PC-3 (cell line): ENCODE results near the gene RNLS. TPM values are rescaled to one million over a fixed set of nuclear protein-coding genes. Genes with fewer than 3 reads are reported as not detected.

Experiments
- ATAC-seq: fragments of 200-7000 bp; cut with Tn5 transposase; 2 replicates; pipeline ENCODE4 v1.9.1; 2020; ENCODE audit warnings: mild to moderate bottlenecking, moderate library complexity
- BruUV-seq: library from RNA; stranded (reverse); fragments of 400-500 nt; replicated peaks from 2 replicates; lab custom pipeline; 2021; lab: Mats Ljungman, UMichigan
- CTCF ChIA-PET: fragments of 300-600 bp; sonication (Branson Sonifier 250); formaldehyde crosslinking; loops from one replicate; lab custom pipeline; 2022; ENCODE audit warnings: antibody characterized with exemption; lab: Charles Lee
- POLR2A ChIA-PET: fragments of 300-600 bp; sonication (Branson Sonifier 250); formaldehyde crosslinking; loops from one replicate; lab custom pipeline; 2022; ENCODE audit warnings: antibody characterized with exemption; ENCODE audit not compliant: unreplicated experiment; lab: Charles Lee
- DNase-seq: peaks from one replicate; pipeline ENCODE4 v3.0.0-alpha.2; 2015
- H2AFZ ChIP-seq: fragments of 300-600 bp; sonication (generic); 2 replicates; pipeline ENCODE4 v1.6.0; 2016; ENCODE audit warnings: antibody characterized with exemption, low read length
- H3F3A ChIP-seq: fragments of 300-600 bp; sonication (generic); one replicate; pipeline ENCODE4 v1.6.0; 2017; ENCODE audit warnings: antibody characterized with exemption, low read length, control low read depth, mild to moderate bottlenecking; ENCODE audit not compliant: unreplicated experiment
- H3K27ac ChIP-seq: fragments of 300-600 bp; sonication (generic); 2 replicates; pipeline ENCODE4 v1.5.1; 2016; ENCODE audit warnings: mild to moderate bottlenecking, low read length
- H3K27me3 ChIP-seq: fragments of 300-600 bp; sonication (generic); 2 replicates; pipeline ENCODE4 v1.6.1; 2016; ENCODE audit warnings: low read length, mixed read lengths
- H3K36me3 ChIP-seq: fragments of 300-600 bp; sonication (generic); 2 replicates; pipeline ENCODE4 v1.6.1; 2016; ENCODE audit warnings: low read depth, mixed run types, low read length, mixed read lengths
- H3K4me1 ChIP-seq: fragments of 300-600 bp; sonication (generic); 2 replicates; pipeline ENCODE4 v1.5.1; 2016; ENCODE audit warnings: low read length; ENCODE audit not compliant: insufficient read depth
- H3K4me2 ChIP-seq: fragments of 300-600 bp; sonication (generic); 2 replicates; pipeline ENCODE4 v1.6.0; 2016; ENCODE audit warnings: low read length
- H3K4me3 ChIP-seq: fragments of 300-600 bp; sonication (generic); 2 replicates; pipeline ENCODE4 v1.5.1; 2016; ENCODE audit warnings: mild to moderate bottlenecking, low read length, mixed read lengths
- H3K79me2 ChIP-seq: fragments of 300-600 bp; sonication (generic); 2 replicates; pipeline ENCODE4 v1.6.1; 2017; ENCODE audit warnings: low read length, mixed read lengths
- H3K9ac ChIP-seq: fragments of 300-600 bp; sonication (generic); 2 replicates; pipeline ENCODE4 v1.6.0; 2016; ENCODE audit warnings: mild to moderate bottlenecking, low read length
- H3K9me2 ChIP-seq: fragments of 300-600 bp; sonication (generic); replicated peaks from 2 replicates; pipeline ENCODE4 v1.6.1; 2016; ENCODE audit warnings: mixed run types, low read length, mixed read lengths
- H3K9me3 ChIP-seq: fragments of 300-600 bp; sonication (generic); 2 replicates; pipeline ENCODE4 v1.6.1; 2016; ENCODE audit warnings: low read length, mixed read lengths
- H4K20me1 ChIP-seq: fragments of 300-600 bp; sonication (generic); 2 replicates; pipeline ENCODE4 v1.6.1; 2016; ENCODE audit warnings: low read length, mixed read lengths
- CTCF ChIP-seq: fragments of 300-600 bp; sonication (generic); conservative IDR thresholded peaks from 2 replicates; pipeline ENCODE4 v1.5.1; 2017; ENCODE audit warnings: antibody characterized with exemption, low read depth, mild to moderate bottlenecking, low read length
- EZH2 ChIP-seq: fragments of 300-600 bp; sonication (generic); IDR thresholded peaks from one replicate; pipeline ENCODE4 v1.6.1; 2017; ENCODE audit warnings: antibody characterized with exemption, mild to moderate bottlenecking, low read length; ENCODE audit not compliant: unreplicated experiment
- EZH2phosphoT487 ChIP-seq: fragments of 300-600 bp; sonication (generic); IDR thresholded peaks from 2 replicates; pipeline ENCODE4 v1.6.1; 2018; ENCODE audit warnings: mild to moderate bottlenecking, antibody characterized with exemption, low read length, borderline replicate concordance
- intact Hi-C: fragments of 100-400 bp; cut with micrococcal nuclease; formaldehyde crosslinking; loops from 2 replicates; pipeline ENCODE4 v1.9.0; 2023
- total RNA-seq: library from RNA; depleted of rRNA; stranded (reverse); fragments of >200 nt; gene quantifications from 2 replicates; pipeline ENCODE4 v1.2.3, GENCODE V29; 2014

Gene RNLS
- total RNA-seq, 1 experiment from 2014 or later, result not detected

GRCh38 chr10:88293073-88293472, 290.0 kb downstream of the RNLS start:
- H4K20me1 ChIP-seq, result no peaks in the 10 kb centered on the region
- no peak overlapping the region for H3K9ac ChIP-seq
- DNase-seq (no peak), ATAC-seq (no peak)
- TF ChIP-seq CTCF, result no peak
- TF ChIP-seq EZH2phosphoT487, result no peak
- TF ChIP-seq EZH2, result no peak
- H3K36me3 ChIP-seq, result no peaks in the 10 kb centered on the region
- intact Hi-C loops, result no loop called here
- H3K9me3 ChIP-seq, result no peaks in the 10 kb centered on the region
- no peaks in the 10 kb centered on the region for H3K4me1 ChIP-seq
- CTCF ChIA-PET, result no interaction called here
- H3F3A ChIP-seq, result no peaks in the 10 kb centered on the region
- no peaks in the 10 kb centered on the region for H3K27me3 ChIP-seq
- POLR2A ChIA-PET, result no interaction called here
- H3K4me2 ChIP-seq, result no peak overlapping the region
- H3K9me2 ChIP-seq, result no peaks in the 10 kb centered on the region
- H3K27ac ChIP-seq, result no peak overlapping the region
- no TSS peak for BruUV-seq
- no peaks in the 10 kb centered on the region for H3K79me2 ChIP-seq
- H3K4me3 ChIP-seq, result no peak overlapping the region
- no peak overlapping the region for H2AFZ ChIP-seq

GRCh38 chr10:88292185-88292514, 291.0 kb downstream of the RNLS start:
- Histone ChIP-seq H4K20me1 (no peaks in the 10 kb centered on the region), H3K9me2 (no peaks in the 10 kb centered on the region), H3K27me3 (no peaks in the 10 kb centered on the region), H3K4me3 (no peak overlapping the region), H3K4me2 (no peak overlapping the region), H3F3A (no peaks in the 10 kb centered on the region), H3K36me3 (no peaks in the 10 kb centered on the region), H2AFZ (no peak overlapping the region), H3K9ac (no peak overlapping the region), H3K27ac (no peak overlapping the region), H3K79me2 (no peaks in the 10 kb centered on the region), H3K4me1 (no peaks in the 10 kb centered on the region), H3K9me3 (no peaks in the 10 kb centered on the region)
- DNase-seq, result no peak
- TF ChIP-seq CTCF (no peak), EZH2 (no peak), EZH2phosphoT487 (no peak)
- POLR2A ChIA-PET, result no interaction called here
- no peak for ATAC-seq
- CTCF ChIA-PET, result no interaction called here
- no TSS peak for BruUV-seq
- intact Hi-C loops, result no loop called here

- H3K9me2 ChIP-seq, result no peaks in the 10 kb centered on the region
- H3K27ac ChIP-seq, result no peak overlapping the region
- H3K9me3 ChIP-seq, result no peaks in the 10 kb centered on the region
- H3K4me2 ChIP-seq, result no peak overlapping the region
- no peaks in the 10 kb centered on the region for H3F3A ChIP-seq
- no peaks in the 10 kb centered on the region for H3K79me2 ChIP-seq
- no peaks in the 10 kb centered on the region for H3K27me3 ChIP-seq
- no peaks in the 10 kb centered on the region for H3K4me1 ChIP-seq
- ChIA-PET CTCF (no interaction called here), POLR2A (no interaction called here)
- ATAC-seq (no peak), DNase-seq (no peak)
- intact Hi-C loops, result no loop called here
- no peaks in the 10 kb centered on the region for H3K36me3 ChIP-seq
- no peak overlapping the region for H3K4me3 ChIP-seq
- no TSS peak for BruUV-seq
- no peak overlapping the region for H3K9ac ChIP-seq
- no peaks in the 10 kb centered on the region for H4K20me1 ChIP-seq
- TF ChIP-seq EZH2phosphoT487 (no peak), EZH2 (no peak), CTCF (no peak)
- no peak overlapping the region for H2AFZ ChIP-seq
Measured at GRCh38 chr10:88291289-88292184, 291.6 kb downstream of the RNLS start.
